Loucy (cell line): ENCODE measurements around the gene CHAC2.

ENCODE experiments used
- H2AFZ ChIP-seq: fragments of 200-600 bp; sonication (generic); 2 replicates; pipeline ENCODE4 v1.6.0; 2016; ENCODE audit warnings: antibody characterized with exemption, mild to moderate bottlenecking, low read length, moderate library complexity
- H3F3A ChIP-seq: fragments of 200-600 bp; 2 replicates; pipeline ENCODE4 v1.6.0; 2016; ENCODE audit warnings: antibody characterized with exemption, low read depth, mild to moderate bottlenecking
- H3K27me3 ChIP-seq: fragments of 200-600 bp; sonication (generic); 2 replicates; pipeline ENCODE4 v1.6.1; 2014; ENCODE audit warnings: low read length, mild to moderate bottlenecking; ENCODE audit not compliant: insufficient read depth, poor library complexity, severe bottlenecking
- H3K36me3 ChIP-seq: fragments of 200-600 bp; sonication (generic); 2 replicates; pipeline ENCODE4 v1.6.1; 2016; ENCODE audit warnings: low read length; ENCODE audit not compliant: insufficient read depth
- H3K4me1 ChIP-seq: fragments of 200-600 bp; sonication (generic); 2 replicates; pipeline ENCODE4 v1.5.1; 2014; ENCODE audit warnings: low read length, mild to moderate bottlenecking; ENCODE audit not compliant: insufficient read depth, poor library complexity, severe bottlenecking
- H3K4me2 ChIP-seq: fragments of 200-600 bp; sonication (generic); 2 replicates; pipeline ENCODE4 v1.6.0; 2014; ENCODE audit warnings: antibody characterized with exemption, low read length, low read depth, mild to moderate bottlenecking; ENCODE audit not compliant: poor library complexity, severe bottlenecking
- H3K4me3 ChIP-seq: fragments of 200-600 bp; sonication (generic); 2 replicates; pipeline ENCODE4 v1.5.1; 2014; ENCODE audit warnings: low read length, mild to moderate bottlenecking, mixed read lengths; ENCODE audit not compliant: poor library complexity, severe bottlenecking
- H3K79me2 ChIP-seq: fragments of 200-600 bp; sonication (generic); 2 replicates; pipeline ENCODE4 v1.6.1; 2014; ENCODE audit warnings: low read length; ENCODE audit not compliant: insufficient read depth
- H3K9ac ChIP-seq: fragments of 200-600 bp; sonication (generic); 2 replicates; pipeline ENCODE4 v1.6.0; 2014; ENCODE audit warnings: mild to moderate bottlenecking, low read depth, low read length, moderate library complexity; ENCODE audit not compliant: poor library complexity, severe bottlenecking
- H3K9me2 ChIP-seq: fragments of 200-600 bp; sonication (generic); replicated peaks from 2 replicates; pipeline ENCODE4 v1.6.1; 2016; ENCODE audit warnings: low read depth, low read length, mixed read lengths
- H3K9me3 ChIP-seq: fragments of 200-600 bp; sonication (generic); 2 replicates; pipeline ENCODE4 v1.6.1; 2014; ENCODE audit warnings: mild to moderate bottlenecking, antibody characterized with exemption, low read length, low read depth; ENCODE audit not compliant: insufficient read depth
- H4K20me1 ChIP-seq: fragments of 200-600 bp; sonication (generic); 2 replicates; pipeline ENCODE4 v1.6.0; 2014; ENCODE audit warnings: antibody characterized with exemption, low read length, mild to moderate bottlenecking; ENCODE audit not compliant: insufficient read depth, poor library complexity, severe bottlenecking
- EZH2phosphoT487 ChIP-seq: fragments of 200-600 bp; IDR thresholded peaks from 2 replicates; pipeline ENCODE4 v1.6.1; 2018; ENCODE audit warnings: antibody characterized with exemption, mild to moderate bottlenecking, moderate library complexity, borderline replicate concordance
- TF ChIP-seq, protein P1 (sequence below): fragments of 200-600 bp; sonication (generic); conservative IDR thresholded peaks from 2 replicates; pipeline ENCODE4 v1.5.1; 2014; ENCODE audit warnings: mild to moderate bottlenecking, antibody characterized with exemption, low read length

Gene CHAC2

DNA sequence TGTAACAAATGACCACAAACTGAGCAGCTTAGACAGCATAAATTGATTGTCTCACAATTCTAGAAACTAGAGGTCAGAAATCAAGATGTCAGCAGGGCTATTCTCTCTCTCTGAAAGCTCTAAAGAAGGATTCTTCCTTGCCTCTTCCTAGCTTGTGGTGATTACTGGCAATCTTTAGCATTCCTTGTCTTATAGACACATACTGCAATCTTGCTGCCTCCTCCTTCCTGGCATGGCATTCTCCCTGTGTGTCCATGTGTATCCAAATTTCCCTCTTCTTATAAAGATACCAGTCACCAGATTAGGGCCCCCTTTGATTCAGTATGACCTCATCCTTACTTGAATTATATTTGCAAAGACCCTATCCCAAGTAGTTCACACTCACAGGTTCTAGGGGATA is 16.8 kb downstream of the CHAC2 start:
- no peak overlapping the region for H2AFZ ChIP-seq
- no peaks in the 10 kb centered on the region for H3K27me3 ChIP-seq
- peaks cover 63% of the 10 kb centered on the region for H3K4me1 ChIP-seq
- peak overlapping the region; percentile 91 for H3K4me2 ChIP-seq
- no peak for TF ChIP-seq EZH2phosphoT487
- TF ChIP-seq, protein P1, sequence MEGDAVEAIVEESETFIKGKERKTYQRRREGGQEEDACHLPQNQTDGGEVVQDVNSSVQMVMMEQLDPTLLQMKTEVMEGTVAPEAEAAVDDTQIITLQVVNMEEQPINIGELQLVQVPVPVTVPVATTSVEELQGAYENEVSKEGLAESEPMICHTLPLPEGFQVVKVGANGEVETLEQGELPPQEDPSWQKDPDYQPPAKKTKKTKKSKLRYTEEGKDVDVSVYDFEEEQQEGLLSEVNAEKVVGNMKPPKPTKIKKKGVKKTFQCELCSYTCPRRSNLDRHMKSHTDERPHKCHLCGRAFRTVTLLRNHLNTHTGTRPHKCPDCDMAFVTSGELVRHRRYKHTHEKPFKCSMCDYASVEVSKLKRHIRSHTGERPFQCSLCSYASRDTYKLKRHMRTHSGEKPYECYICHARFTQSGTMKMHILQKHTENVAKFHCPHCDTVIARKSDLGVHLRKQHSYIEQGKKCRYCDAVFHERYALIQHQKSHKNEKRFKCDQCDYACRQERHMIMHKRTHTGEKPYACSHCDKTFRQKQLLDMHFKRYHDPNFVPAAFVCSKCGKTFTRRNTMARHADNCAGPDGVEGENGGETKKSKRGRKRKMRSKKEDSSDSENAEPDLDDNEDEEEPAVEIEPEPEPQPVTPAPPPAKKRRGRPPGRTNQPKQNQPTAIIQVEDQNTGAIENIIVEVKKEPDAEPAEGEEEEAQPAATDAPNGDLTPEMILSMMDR = no peak
- H3K9me3 ChIP-seq = no peaks in the 10 kb centered on the region
- H3K36me3 ChIP-seq = peaks cover 6% of the 10 kb centered on the region
- peak overlapping the region; percentile 82 for H3K4me3 ChIP-seq
- H3K79me2 ChIP-seq = peaks cover 97% of the 10 kb centered on the region
- H3K9me2 ChIP-seq = no peaks in the 10 kb centered on the region
- H3F3A ChIP-seq = no peaks in the 10 kb centered on the region
- peak overlapping the region; percentile 94 for H3K9ac ChIP-seq
- H4K20me1 ChIP-seq = peaks cover 50% of the 10 kb centered on the region

- peaks cover 96% of the 10 kb centered on the region for H3K79me2 ChIP-seq
- H3K9ac ChIP-seq = peak overlapping the region; percentile 94
- H3K9me2 ChIP-seq = no peaks in the 10 kb centered on the region
- H4K20me1 ChIP-seq = peaks cover 48% of the 10 kb centered on the region
- H3K27me3 ChIP-seq = no peaks in the 10 kb centered on the region
- no peak overlapping the region for H2AFZ ChIP-seq
- peaks cover 59% of the 10 kb centered on the region for H3K4me1 ChIP-seq
- H3K4me2 ChIP-seq = peak overlapping the region; percentile 91
- peak overlapping the region; percentile 82 for H3K4me3 ChIP-seq
- H3F3A ChIP-seq = no peaks in the 10 kb centered on the region
- peaks cover 3% of the 10 kb centered on the region; the same call in 1 of the 2 replicates for H3K36me3 ChIP-seq
- TF ChIP-seq, protein P1 = no peak
- no peak for TF ChIP-seq EZH2phosphoT487
- H3K9me3 ChIP-seq = no peaks in the 10 kb centered on the region
Measured at GRCh38 chr2:53785366-53785765, 17.8 kb downstream of the CHAC2 start.

DNA sequence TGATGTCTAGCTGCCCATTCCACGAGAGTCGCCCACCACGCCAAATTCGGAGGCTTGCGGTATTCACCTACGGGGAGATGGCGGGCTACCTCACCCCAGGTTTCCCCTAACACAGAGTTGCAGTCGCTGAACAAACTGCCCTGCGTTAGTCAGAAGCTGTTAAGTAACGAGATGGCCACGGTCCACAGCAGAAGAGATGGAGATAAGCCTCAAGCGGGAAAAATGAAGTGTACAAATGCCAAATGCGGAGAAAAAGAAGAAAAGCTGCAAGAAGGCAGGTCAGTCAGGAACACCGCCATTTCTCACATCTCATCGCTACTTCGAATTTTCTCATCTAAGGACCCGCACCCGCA is 18.7 kb downstream of the CHAC2 start:
- peak overlapping the region; percentile 72 for H2AFZ ChIP-seq

More for the DNA sequence above, 18.7 kb downstream of the CHAC2 start:
- Histone ChIP-seq H3K36me3 (peaks cover 3% of the 10 kb centered on the region; the same call in 1 of the 2 replicates), H4K20me1 (peaks cover 49% of the 10 kb centered on the region), H3K4me1 (peaks cover 61% of the 10 kb centered on the region), H3K4me2 (peak overlapping the region; percentile 91), H3K9me2 (no peaks in the 10 kb centered on the region), H3K4me3 (peak overlapping the region; percentile 82), H3K9me3 (no peaks in the 10 kb centered on the region), H3K27me3 (no peaks in the 10 kb centered on the region), H3K9ac (peak overlapping the region; percentile 94), H3F3A (no peaks in the 10 kb centered on the region), H3K79me2 (peaks cover 96% of the 10 kb centered on the region)
- TF ChIP-seq, protein P1 = no peak
- TF ChIP-seq EZH2phosphoT487 = no peak
